Omental fat pad (tissue), 4 donors: ENCODE data around the gene PLBD2. TPM values are rescaled to one million over a fixed set of nuclear protein-coding genes. Genes with fewer than 3 reads are reported as not detected.

Source experiments
- ATAC-seq: fragments of 150-250 bp; one replicate; pipeline ENCODE4 v1.9.1; 2016; ENCODE audit warnings: mild to moderate bottlenecking, moderate library complexity; ENCODE audit not compliant: low FRiP score
- DNase-seq: peaks from one replicate; pipeline ENCODE4 v3.0.0-alpha.2; 2019; ENCODE audit warnings: low spot score
- total RNA-seq, 4 donors: library from RNA; depleted of rRNA; stranded (reverse); fragments of >200 nt; gene quantifications; one replicate each; pipeline ENCODE4 v1.1.0, GENCODE V29; 2016
- TF ChIP-seq, protein P1 (sequence below), 3 donors: fragments of 450-650 bp; IDR thresholded peaks; one replicate each; pipeline ENCODE4 v1.5.1; 2016 to 2017; ENCODE audit warnings: antibody characterized with exemption in 3 of 3, mild to moderate bottlenecking in 3 of 3, moderate library complexity in 2 of 3

The PLBD2 gene
- total RNA-seq, 4 donors from 2014 or later, result 26.4 to 50.2 (median 36.2) TPM

DNA sequence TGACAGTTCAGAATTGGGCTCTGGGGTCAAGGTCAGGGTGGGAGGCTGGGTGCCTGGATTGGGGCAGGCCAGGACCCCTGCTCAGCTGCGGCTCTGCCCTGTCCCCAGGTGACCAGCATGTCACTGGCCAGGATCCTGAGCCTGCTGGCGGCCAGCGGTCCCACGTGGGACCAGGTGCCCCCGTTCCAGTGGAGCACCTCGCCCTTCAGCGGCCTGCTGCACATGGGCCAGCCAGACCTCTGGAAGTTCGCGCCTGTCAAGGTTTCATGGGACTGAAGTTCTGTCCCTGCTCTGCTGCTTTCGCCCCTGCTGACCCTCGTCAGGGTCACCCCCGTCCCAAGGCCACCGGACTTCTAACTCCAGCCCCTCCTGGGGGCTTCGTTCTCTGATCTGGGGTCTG lies 30.0 kb downstream of the PLBD2 start:
- DNase-seq, result no peak
- no peak for ATAC-seq
- TF ChIP-seq, protein P1, sequence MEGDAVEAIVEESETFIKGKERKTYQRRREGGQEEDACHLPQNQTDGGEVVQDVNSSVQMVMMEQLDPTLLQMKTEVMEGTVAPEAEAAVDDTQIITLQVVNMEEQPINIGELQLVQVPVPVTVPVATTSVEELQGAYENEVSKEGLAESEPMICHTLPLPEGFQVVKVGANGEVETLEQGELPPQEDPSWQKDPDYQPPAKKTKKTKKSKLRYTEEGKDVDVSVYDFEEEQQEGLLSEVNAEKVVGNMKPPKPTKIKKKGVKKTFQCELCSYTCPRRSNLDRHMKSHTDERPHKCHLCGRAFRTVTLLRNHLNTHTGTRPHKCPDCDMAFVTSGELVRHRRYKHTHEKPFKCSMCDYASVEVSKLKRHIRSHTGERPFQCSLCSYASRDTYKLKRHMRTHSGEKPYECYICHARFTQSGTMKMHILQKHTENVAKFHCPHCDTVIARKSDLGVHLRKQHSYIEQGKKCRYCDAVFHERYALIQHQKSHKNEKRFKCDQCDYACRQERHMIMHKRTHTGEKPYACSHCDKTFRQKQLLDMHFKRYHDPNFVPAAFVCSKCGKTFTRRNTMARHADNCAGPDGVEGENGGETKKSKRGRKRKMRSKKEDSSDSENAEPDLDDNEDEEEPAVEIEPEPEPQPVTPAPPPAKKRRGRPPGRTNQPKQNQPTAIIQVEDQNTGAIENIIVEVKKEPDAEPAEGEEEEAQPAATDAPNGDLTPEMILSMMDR (IDR thresholded peaks at IDR 0.05), result no peak

DNA sequence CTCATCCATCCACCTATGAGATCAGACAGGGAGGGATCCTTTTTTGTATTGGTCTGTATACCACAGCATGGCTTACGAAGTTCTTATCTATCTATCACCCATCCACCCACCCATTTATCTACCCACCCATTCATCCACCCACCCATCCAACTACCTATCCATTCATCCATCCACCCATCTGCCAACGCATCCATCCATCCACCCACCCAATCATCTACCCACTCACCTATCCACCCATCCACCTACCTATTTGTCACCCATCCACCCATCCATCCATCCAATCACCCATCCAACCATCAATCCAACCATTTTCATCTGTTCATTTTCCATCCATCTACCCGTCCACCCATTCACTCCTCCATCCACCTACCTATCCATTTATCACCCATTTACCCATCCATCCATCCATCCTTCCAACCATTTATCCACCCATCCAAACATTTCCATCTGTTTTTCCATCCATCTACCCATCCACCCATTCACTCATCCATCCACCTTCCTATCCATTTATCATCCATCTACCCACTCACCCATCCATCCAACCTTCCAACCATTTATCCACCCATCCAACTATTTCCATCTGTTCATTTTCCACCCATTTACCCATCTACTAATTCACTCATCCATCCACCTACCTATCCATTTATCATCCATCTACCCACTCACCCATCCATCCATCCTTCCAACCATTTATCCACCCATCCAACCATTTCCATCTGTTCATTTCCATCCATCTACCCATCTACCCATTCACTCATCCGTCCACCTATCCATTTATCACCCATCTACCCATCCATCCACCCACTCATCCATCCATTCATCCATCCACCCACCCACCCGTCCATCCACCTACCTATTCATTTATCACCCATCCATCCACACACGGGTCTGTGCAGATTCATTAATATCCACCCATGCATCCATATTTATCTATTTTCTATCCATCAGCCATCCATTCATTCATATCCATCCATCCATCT lies 32.0 kb downstream of the PLBD2 start:
- ATAC-seq, result no peak
- TF ChIP-seq, protein P1 (IDR thresholded peaks at IDR 0.05), result no peak
- no peak for DNase-seq

DNA sequence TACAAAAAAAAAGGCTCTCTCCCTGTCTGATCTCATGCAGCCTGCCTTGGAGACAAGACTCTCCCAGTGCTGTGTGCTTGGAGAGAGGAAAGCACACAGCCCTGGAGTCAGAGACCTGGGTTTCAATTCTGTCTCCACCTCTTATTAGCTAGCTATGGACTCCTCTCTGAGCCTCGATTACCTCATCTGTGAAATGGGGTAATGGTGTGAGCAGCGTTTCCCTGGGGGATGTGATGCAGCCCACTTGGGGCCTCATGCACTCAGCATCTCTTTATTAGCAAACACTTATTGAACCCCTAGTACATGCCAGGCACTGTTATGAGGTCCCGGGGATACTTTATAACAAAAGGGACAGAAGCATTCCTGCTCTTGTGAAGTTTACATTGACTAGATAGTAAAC lies 32.8 kb downstream of the PLBD2 start:
- ATAC-seq (no peak), DNase-seq (no peak)
- TF ChIP-seq, protein P1 (IDR thresholded peaks at IDR 0.05), result no peak

DNA sequence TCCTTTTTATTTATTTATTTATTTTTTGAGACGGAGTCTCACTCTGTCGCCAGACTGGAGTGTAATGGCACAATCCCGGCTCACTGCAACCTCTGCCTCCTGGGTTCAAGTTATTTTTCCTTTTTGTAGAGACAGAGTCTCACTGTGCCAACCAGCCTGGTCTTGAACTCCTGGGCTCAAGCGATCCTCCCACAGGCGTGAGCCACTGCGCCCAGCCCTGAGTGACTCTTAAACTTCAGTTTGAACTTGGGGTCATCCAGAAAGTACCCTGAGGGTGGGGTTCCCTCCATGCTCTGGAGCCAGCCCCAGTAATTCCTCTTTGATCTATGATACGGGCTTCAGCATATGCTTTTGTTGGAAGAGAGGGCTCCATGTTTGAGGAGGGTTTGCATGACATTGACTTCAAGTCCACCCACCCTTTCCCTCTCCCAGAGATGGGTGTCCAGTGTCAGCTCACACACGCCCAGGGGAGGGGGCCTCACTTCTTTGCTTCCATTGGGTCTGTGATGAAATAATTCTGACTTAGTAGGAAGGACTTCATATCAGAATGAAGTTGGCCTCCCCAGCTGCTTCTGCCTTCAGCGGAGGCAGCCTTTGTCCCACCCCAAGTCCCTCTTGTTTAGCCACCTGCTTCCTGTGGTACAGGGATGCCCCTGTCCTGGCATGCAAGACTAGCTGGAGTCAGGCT lies 33.4 kb downstream of the PLBD2 start:
- no peak for ATAC-seq
- TF ChIP-seq, protein P1 (IDR thresholded peaks at IDR 0.05), result no peak
- DNase-seq, result no peak

DNA sequence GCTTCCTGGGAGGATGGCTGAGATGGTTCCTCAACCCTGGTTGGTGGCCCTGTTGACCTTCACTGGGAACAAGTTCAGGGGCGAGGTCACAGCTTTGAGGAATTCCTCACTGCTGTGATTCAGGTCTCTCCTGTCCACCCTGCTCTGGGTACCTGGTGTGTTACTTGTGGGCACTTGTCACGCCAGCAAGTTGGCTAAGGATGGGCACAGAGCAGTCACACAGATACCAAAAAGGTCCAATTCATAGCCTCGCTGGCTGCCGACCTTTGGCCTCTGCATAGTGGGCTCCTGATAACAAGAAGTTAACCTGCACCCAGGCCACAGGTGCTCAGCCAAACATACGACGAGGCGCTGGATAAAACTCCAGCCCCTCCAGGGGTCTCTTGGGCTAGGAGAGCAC lies 34.1 kb downstream of the PLBD2 start:
- TF ChIP-seq, protein P1 (IDR thresholded peaks at IDR 0.05), result no peak
- no peak for DNase-seq
- no peak for ATAC-seq

DNA sequence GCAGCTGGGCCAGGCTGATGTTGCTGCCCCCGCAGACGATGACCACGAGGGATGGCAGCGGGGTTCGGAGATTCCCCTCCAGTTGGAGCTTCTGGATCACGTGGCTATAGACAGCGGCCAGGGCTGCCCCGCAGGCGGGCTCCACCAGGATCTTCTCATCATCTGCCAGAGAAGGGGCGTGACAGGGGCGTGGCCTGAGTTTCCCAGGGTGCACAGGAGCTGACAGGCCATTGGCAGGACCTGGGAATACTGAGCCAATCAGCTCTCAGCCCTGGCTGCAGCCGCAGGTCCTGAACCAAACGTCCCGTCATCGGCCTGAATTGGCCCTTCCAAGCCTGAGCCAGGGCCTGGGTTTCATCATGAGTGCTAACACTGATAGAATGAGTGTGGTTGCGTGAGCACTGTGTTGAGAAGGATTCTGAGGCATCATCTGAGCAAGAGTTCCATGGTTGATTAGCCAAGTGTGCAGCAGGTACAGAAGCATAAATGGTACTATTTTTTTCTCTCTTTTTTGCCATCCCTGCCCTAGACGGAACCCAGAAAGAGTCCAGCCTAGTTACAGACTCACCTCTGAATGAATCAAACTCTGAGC lies 34.7 kb downstream of the PLBD2 start:
- TF ChIP-seq, protein P1 (IDR thresholded peaks at IDR 0.05), result no peak
- DNase-seq (no peak), ATAC-seq (no peak)
